CD4-positive, alpha-beta T cell treated with Interferon gamma for 1 hour (primary cell): ENCODE results near the gene NRAP.

ENCODE experiments used
- DNase-seq: peaks from one replicate; pipeline ENCODE4 v3.0.0-alpha.2; 2020

The NRAP gene

GRCh38 chr10:113663908-113664307 lies at the start of gene NRAP:
Gene NRAP (minus strand): TSS chr10:113664041. CDS start chr10:113663882, 159 bp downstream.
- no peak for DNase-seq

GRCh38 chr10:113713640-113713982 lies 49.8 kb upstream of the NRAP start:
- no peak for DNase-seq

- DNase-seq, result no peak
Observed at GRCh38 chr10:113712755-113713639, 49.2 kb upstream of the NRAP start.

GRCh38 chr10:113712024-113712423 lies 48.2 kb upstream of the NRAP start:
- no peak for DNase-seq

- DNase-seq, result no peak
Observed at GRCh38 chr10:113711142-113711541, 47.3 kb upstream of the NRAP start.

GRCh38 chr10:113709221-113709838 lies 45.5 kb upstream of the NRAP start:
- no peak for DNase-seq

GRCh38 chr10:113708640-113709039 lies 44.8 kb upstream of the NRAP start:
- DNase-seq, result no peak

- no peak for DNase-seq
Observed at GRCh38 chr10:113706623-113707022, 42.8 kb upstream of the NRAP start.

GRCh38 chr10:113705344-113705652 lies 41.5 kb upstream of the NRAP start:
- no peak for DNase-seq

GRCh38 chr10:113704637-113705343 lies 40.9 kb upstream of the NRAP start:
- no peak for DNase-seq

GRCh38 chr10:113697595-113697994 lies 33.8 kb upstream of the NRAP start:
- no peak for DNase-seq

GRCh38 chr10:113695691-113696090 lies 31.9 kb upstream of the NRAP start:
- no peak for DNase-seq

GRCh38 chr10:113693348-113693747 lies 29.5 kb upstream of the NRAP start:
- no peak for DNase-seq

- DNase-seq, result no peak
Observed at GRCh38 chr10:113692271-113692670, 28.4 kb upstream of the NRAP start.

GRCh38 chr10:113691381-113691780 lies 27.5 kb upstream of the NRAP start:
- DNase-seq, result no peak

GRCh38 chr10:113690749-113691148 lies 26.9 kb upstream of the NRAP start:
- no peak for DNase-seq

- DNase-seq, result no peak
Observed at GRCh38 chr10:113689574-113689973, 25.7 kb upstream of the NRAP start.

GRCh38 chr10:113689057-113689456 lies 25.2 kb upstream of the NRAP start:
- DNase-seq, result no peak

GRCh38 chr10:113687037-113687436 lies 23.2 kb upstream of the NRAP start:
- DNase-seq, result no peak

GRCh38 chr10:113686028-113686427 lies 22.2 kb upstream of the NRAP start:
- no peak for DNase-seq

GRCh38 chr10:113683300-113683699 lies 19.5 kb upstream of the NRAP start:
- DNase-seq, result no peak

- peak; percentile 20 for DNase-seq
Observed at GRCh38 chr10:113681533-113682470, 18.0 kb upstream of the NRAP start.
